DLD1 (cell line): ENCODE data around the gene CYREN.
"Not testable (repeated sequence)": the region's sequence is repeated elsewhere in the genome, so short reads cannot be mapped to it uniquely, and the experiment has no call there.

Source experiments
- in situ Hi-C: cut with HindIII; loops from 2 replicates; pipeline ENCODE4 v1.10.0; 2017; ENCODE audit warnings: low sequenced_read_pairs

The CYREN gene

GRCh38 chr7:135170274-135170997 is at the start of gene CYREN:
CYREN (minus strand) TSS chr7:135170707; CDS start chr7:135168922, 1,785 bp downstream.
- in situ Hi-C loops, result no loop called here

- in situ Hi-C loops, result no loop called here
Observed at GRCh38 chr7:135217645-135218509, 47.4 kb upstream of the CYREN start.

DNA sequence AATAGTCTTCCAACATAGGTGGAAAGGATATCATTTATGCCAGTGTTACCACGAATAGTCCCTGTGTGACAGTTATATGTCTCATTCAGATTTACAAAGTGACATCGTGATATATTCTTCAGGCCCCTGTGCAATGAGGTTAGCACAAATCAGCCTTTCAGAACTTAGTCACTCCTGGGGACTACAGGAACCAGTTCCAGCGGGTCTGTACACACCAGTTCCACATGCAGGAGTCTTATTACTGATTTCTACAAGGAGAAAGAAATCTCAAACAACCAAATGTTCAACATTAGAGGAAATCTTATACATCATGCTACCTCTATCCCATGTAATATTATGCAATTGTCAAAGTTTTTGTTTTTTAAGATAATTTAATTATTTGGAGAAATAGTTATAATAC is 45.2 kb upstream of the CYREN start:
- in situ Hi-C loops, result no loop called here

DNA sequence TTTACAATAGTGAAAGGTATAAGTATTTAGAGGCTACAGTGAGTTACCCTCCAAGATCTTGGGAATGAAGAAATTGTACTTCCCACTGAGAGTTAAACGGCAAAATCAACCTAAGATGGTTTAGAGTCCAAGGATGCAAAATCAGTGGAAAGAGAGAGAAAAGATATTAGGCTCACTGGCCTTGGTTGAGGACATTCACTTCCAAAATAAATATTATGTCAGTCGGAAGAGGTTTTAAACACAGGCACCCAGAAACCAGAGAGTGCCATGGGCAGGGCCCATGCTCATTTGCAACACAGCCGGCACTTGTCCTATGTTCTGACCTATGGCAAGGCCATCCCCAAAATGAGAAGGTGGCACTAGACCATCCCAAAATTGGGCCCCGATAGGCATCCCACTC is 44.7 kb upstream of the CYREN start:
- in situ Hi-C loops, result no loop called here

- in situ Hi-C loops, result no loop called here
Observed at GRCh38 chr7:135213831-135214230, 43.3 kb upstream of the CYREN start.

DNA sequence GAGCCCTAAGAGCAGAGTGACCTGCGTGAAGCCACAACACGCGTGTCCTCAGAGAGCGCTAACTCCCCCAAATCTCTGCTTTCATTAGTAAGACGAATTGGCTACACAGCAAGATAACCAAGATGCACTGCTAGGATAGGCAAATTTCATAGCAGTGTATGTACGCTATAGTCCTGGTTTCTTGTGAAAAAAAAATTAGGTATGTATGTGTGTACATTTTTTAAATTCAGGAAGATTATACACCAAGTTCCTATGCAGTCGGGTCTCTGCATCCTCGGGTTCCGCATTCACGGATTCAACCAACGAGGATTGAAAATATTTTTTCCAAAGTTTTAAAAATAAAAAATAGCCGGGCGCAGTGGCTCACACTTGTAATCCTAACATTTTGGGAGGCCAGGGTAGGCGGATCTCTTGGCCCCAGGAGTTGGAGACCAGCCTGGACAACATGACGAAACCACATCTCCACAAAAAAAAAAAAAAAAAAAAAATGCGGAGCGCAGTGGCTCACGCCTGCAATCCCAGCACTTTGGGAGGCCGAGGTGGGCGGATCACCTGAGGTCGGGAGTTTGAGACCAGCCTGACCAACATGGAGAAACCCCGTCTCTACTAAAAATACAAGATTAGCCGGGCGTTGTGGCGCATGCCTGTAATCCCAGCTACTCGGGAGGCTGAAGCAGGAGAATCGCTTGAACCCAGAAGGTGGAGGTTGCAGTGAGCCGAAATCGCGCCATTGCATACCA is 41.6 kb upstream of the CYREN start:
- in situ Hi-C loops, result not testable (repeated sequence)

DNA sequence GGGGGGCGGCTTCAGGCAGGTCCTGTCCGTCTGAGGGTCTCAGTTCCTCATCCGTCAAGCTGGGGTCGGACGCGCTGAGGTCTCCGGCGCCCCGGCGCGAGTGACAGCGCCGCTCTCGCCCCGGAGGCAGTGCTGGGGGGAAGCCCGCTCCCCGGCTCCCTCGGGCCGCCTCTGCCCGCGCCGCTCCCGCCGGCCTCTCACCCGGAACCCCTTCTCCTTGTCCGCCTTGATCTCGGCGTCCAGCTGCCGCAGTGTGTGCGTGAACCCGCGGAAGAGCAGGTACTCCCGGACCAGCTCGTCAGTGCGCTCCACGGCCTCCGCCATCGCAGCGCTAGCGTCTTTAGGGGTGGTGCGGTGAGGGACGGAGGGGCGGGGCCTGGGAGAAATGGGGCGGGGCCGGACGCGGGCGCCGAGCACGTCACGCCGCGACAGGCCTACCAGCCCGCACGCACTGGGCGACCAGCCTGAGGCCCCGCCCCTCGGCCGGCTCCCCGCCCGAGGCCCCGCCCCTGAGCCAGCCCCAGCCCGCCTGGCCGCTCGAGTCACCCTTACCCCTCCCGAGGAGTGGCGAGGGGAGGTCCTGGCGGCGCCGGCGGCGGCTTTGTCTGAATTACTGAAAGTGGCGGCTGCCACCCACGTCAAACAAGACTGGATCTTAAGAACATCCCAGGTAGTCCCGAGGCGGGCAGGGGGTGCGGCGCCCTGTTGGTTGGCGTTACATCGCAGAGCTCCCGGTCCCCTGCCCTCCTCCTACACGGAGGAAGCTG is 40.9 kb upstream of the CYREN start, which contains the start of gene WDR91:
TSS of gene WDR91 (minus strand) at position 348 of the 767 bp plus-strand sequence. CDS start at position 324, 24 bp downstream.
- in situ Hi-C loops, result no loop called here

- in situ Hi-C loops, result no loop called here
Observed at GRCh38 chr7:135210888-135211178, 40.3 kb upstream of the CYREN start.

DNA sequence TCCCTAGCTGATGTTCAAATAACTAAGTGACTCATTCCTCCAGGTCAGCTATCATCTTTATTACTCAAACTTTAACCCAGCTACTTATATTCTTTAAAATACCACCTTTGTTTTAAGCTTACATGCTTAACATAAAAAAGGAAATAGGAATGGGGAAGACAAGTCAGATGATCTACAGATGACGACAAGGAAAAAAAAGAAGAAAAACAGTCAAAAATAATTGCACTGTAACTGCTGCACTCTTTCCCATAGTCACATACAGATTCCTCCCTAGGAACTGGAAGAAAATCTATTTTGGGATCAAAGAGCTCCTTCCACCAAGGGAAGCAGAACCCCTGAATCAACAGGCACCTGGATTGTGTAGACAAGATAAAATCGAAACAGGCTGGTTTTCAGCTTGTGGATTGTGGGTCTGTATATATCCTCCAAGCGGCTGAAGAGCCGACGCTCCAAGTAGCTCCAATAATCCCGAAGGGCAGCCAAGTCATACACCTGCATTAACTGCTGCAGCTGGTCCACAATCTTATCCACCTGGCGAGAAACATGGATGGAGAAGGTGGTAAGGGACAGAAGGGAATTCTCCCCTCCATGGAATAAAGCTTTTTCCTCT is 38.8 kb upstream of the CYREN start:
- in situ Hi-C loops, result no loop called here

DNA sequence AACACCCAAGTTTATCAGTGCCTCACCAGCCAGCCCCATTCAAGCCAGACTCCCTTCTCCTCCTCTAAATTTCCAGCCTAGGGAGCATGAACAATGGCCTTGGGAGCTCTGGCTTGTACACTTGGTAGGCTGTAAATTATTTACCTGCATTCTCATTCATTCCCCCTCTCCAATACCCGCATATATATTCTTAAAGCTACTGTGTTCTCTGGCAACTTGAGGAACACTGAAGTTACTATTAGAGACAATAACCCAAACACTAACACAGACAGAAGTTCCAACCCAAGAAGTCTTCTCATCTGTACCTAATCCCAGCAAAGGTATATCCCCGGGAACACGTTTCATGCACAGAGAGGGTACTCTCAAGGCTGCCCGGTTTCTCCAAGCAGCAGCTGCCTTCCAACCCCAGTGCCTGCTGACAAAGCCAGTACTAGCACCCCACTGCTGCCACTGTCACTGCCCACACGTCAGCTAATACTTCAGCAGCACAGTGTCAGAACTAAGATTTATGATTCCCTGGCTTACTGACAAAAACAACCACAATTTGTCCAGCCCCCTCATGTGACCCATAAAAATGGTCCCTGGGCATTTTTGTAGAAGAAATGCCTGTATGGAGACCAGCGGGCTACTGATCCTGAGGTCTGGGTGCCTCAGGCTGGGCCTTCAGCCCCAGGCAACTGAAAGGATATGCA is 37.7 kb upstream of the CYREN start:
- in situ Hi-C loops, result no loop called here

- in situ Hi-C loops, result no loop called here
Observed at GRCh38 chr7:135207406-135208101, 37.0 kb upstream of the CYREN start.

DNA sequence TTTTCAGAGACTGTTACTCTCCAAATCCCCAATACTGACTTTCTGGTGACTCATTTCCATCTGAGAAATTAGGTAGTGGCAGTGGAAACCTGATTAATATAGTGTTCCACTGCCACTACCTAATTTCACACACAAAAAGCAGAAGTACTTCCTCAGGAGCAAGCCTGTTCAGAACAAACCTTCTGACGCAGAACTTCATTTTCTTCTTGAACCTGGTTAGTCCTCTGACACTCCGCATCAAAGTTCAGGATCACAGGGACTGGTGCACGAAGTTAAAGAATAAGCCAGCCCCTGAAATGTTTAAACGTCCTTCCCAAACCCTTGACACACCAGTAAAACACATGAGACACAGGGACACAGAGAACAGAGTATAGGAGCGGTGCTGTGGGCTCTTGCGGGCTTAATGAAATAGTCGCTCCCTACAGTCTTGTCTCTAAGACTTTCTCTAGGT is 36.5 kb upstream of the CYREN start:
- in situ Hi-C loops, result no loop called here

DNA sequence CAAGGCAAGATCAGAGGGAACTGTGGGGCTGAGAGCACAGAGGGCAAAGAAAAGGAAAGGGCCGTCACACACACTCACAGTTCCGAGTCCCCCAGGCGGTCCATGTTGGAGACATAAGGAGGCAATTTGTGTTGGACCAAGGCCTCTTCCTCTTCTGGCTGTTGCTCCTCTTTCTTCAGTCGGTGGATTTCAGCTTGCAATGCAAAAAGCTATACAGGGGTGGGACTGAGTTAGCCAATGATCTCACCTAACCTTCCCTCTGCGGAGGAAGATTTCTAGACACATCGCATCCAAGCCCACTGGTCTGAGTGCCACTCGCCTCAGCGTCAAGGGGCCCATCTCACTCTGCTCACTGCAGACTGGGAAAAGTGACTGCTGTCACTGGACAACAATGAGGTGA is 35.3 kb upstream of the CYREN start:
- in situ Hi-C loops, result no loop called here

DNA sequence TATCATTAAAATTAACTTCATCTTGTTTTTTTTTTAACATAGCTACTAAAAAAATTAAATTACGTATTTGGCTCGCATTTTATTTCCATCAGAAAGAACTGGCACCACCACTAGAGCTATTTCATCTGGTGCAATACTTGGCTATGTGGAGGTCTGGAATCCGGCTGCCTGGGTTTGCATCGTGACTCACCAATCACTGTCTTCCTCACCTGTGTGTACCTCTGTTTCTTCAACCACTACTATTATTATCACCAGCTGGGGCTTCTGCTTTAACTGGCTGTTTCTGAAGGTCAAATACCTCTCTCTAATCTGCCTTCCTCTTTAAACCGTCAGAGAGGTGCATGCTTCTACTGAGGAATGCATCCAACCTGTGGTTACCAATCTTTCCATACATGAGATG is 34.4 kb upstream of the CYREN start:
- in situ Hi-C loops, result no loop called here

- in situ Hi-C loops, result no loop called here
Observed at GRCh38 chr7:135204341-135204749, 33.8 kb upstream of the CYREN start.

- in situ Hi-C loops, result no loop called here
Observed at GRCh38 chr7:135201350-135201749, 30.8 kb upstream of the CYREN start.

- in situ Hi-C loops, result no loop called here
Observed at GRCh38 chr7:135200821-135201331, 30.4 kb upstream of the CYREN start.

GRCh38 chr7:135199439-135199838 is 28.9 kb upstream of the CYREN start:
- in situ Hi-C loops, result no loop called here
